Measurements from ENCODE around the gene CAMK2A.

DNA sequence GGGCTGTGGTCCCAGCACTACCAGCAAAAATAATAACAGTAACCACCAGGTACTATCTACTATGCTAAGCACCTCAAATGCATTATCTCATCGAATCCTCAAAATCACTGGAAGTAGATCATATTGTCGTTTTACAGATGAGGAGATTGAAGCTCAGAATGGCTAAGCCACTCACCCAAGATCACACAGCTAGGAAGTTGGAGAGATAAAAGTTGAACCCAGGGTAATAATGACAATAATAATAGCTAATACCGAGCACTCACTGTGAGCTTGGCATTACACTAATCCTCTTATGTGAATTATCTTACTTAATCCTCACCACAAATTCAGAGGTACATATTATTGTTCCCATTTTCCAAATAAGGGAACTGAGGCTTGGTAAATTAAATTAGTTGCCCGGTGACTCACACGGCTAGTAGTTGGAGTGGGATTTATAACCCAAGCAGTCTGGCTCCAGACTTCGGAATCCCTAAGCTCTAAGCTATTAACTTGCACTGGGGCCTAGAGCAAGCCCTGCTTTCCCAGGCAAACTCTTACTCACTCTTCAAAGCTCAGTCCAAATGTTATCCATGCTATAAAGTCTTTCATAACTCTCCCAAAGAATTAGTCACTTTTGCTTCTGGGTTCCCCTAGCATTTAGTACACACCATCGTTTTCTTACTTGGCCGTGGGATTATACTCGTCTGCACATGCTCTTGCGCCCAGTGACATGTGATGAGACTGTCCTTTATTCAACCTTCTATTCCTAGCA is 9.3 kb upstream of the CAMK2A start:
- no peak for TF ChIP-seq CTCF (IDR thresholded peaks at IDR 0.05; ENCODE audit: low read depth, low read length, poor library complexity, severe bottlenecking)
- no peak for TF ChIP-seq EZH2phosphoT487 (IDR thresholded peaks at IDR 0.05; ENCODE audit: borderline replicate concordance, low read length)
